Measurements from ENCODE around the gene MAST2. TPM values are rescaled to one million over a fixed set of nuclear protein-coding genes. Genes with fewer than 3 reads are reported as not detected.

MAST2 gene
- total and polyA plus RNA-seq, 9 of the 15 experiments (the other 6 are each of a cell fraction or from before 2014, with no cell fraction given): 0.73 to 32.0 (median 17.8) TPM

GRCh38 chr1:46080257-46080656 lies 276.8 kb downstream of the MAST2 start:
- H3K4me2 ChIP-seq (ENCODE audit: insufficient read depth, low read length): no peak overlapping the region

GRCh38 chr1:46081206-46081605 lies 277.8 kb downstream of the MAST2 start:
- ChIA-PET CTCF (ENCODE audit: low intra/inter-chr PET ratio) (no interaction called here), POLR2A (interaction anchor here (1.5 kb wide), 1 partner anchor 13 kb away, joined by 5 read pairs; no protein-coding TSS in a partner anchor)
- no peak for FAIRE-seq
- no TSS peak for BruUV-seq (replicated peaks)
- Histone ChIP-seq H3K27ac (ENCODE audit: extremely low read depth, low read depth, low read length) (no peak overlapping the region), H3K4me2 (ENCODE audit: insufficient read depth, low read length) (no peak overlapping the region), H3K4me1 (replicated peaks in 1 of 2; ENCODE audit: control insufficient read depth in 2 of 2, insufficient read depth in 2 of 2, low read length in 2 of 2) (no peaks in the 10 kb centered on the region), H3K36me3 (ENCODE audit: control insufficient read depth, insufficient read depth, low read length) (no peaks in the 10 kb centered on the region), H3K4me3 (no peak overlapping the region), H4K20me1 (replicated peaks; ENCODE audit: control insufficient read depth, insufficient read depth, low read length) (no peaks in the 10 kb centered on the region), H3K9me1 (ENCODE audit: control insufficient read depth, insufficient read depth, low read length) (no peaks in the 10 kb centered on the region), H2AFZ (ENCODE audit: low read depth, low read length) (no peak overlapping the region), H3K9ac (ENCODE audit: insufficient read depth in 1 of 2, low read depth in 2 of 2, low read length in 2 of 2) (no peak overlapping the region; a peak in 1 of 4 replicates), H3K9me3 (replicated peaks; ENCODE audit: control insufficient read depth, insufficient read depth, low read depth, low read length) (no peaks in the 10 kb centered on the region), H3K27me3 (ENCODE audit: control insufficient read depth in 2 of 2, insufficient read depth in 2 of 2, low read length in 2 of 2) (no peaks in the 10 kb centered on the region), H3K79me2 (ENCODE audit: control insufficient read depth, insufficient read depth, low read length) (no peaks in the 10 kb centered on the region)
- intact Hi-C loops (cut with micrococcal nuclease) (no loop called here), in situ Hi-C loops (cut with MboI) (no loop called here)
- no peak for DNase-seq (ENCODE audit: extremely low read depth in 1 of 4, low spot score in 3 of 4)
- 45% methylated on average over 7 of the region's 7 CpGs for WGBS (ENCODE audit: insufficient coverage, low coverage, missing lambda C conversion rate)
- ATAC-seq: no peak
- TF ChIP-seq NELFE (IDR thresholded peaks at IDR 0.05; ENCODE audit: insufficient read depth, insufficient read length) (no peak), ETV1 (tag; conservative IDR thresholded peaks at IDR 0.05; ENCODE audit: low read depth) (no peak), ETV5 (CRISPR knock-in tag; IDR thresholded peaks at IDR 0.05; ENCODE audit: low read depth) (no peak), PTRF (tag; IDR thresholded peaks at IDR 0.05) (no peak), MCM7 (IDR thresholded peaks at IDR 0.05) (no peak), ZNF23 (CRISPR knock-in tag; IDR thresholded peaks at IDR 0.05) (no peak), ZNF239 (CRISPR knock-in tag; IDR thresholded peaks at IDR 0.05) (no peak), THRB (CRISPR knock-in tag; conservative IDR thresholded peaks at IDR 0.05) (no peak), PHF21A (IDR thresholded peaks at IDR 0.05; ENCODE audit: borderline replicate concordance, low read depth) (no peak), NFATC3 (IDR thresholded peaks at IDR 0.05) (no peak), ARHGAP35 (IDR thresholded peaks at IDR 0.05; ENCODE audit: partially characterized antibody) (no peak)
- TF ChIP-seq, protein P1, sequence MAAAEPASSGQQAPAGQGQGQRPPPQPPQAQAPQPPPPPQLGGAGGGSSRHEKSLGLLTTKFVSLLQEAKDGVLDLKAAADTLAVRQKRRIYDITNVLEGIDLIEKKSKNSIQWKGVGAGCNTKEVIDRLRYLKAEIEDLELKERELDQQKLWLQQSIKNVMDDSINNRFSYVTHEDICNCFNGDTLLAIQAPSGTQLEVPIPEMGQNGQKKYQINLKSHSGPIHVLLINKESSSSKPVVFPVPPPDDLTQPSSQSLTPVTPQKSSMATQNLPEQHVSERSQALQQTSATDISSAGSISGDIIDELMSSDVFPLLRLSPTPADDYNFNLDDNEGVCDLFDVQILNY (CRISPR knock-in tag; IDR thresholded peaks at IDR 0.05): no peak

More at GRCh38 chr1:46080257-46080656, 276.8 kb downstream of the MAST2 start:
- 24% methylated on average over 3 of the region's 3 CpGs for WGBS (ENCODE audit: insufficient coverage, low coverage, missing lambda C conversion rate)
- Histone ChIP-seq H3K9ac (ENCODE audit: insufficient read depth in 1 of 2, low read depth in 2 of 2, low read length in 2 of 2) (no peak overlapping the region), H2AFZ (ENCODE audit: low read depth, low read length) (no peak overlapping the region), H3K79me2 (ENCODE audit: control insufficient read depth, insufficient read depth, low read length) (no peaks in the 10 kb centered on the region), H3K36me3 (ENCODE audit: control insufficient read depth, insufficient read depth, low read length) (no peaks in the 10 kb centered on the region), H3K4me1 (replicated peaks in 1 of 2; ENCODE audit: control insufficient read depth in 2 of 2, insufficient read depth in 2 of 2, low read length in 2 of 2) (no peaks in the 10 kb centered on the region), H3K27me3 (ENCODE audit: control insufficient read depth in 2 of 2, insufficient read depth in 2 of 2, low read length in 2 of 2) (no peaks in the 10 kb centered on the region), H3K4me3 (no peak overlapping the region), H3K9me3 (replicated peaks; ENCODE audit: control insufficient read depth, insufficient read depth, low read depth, low read length) (no peaks in the 10 kb centered on the region), H4K20me1 (replicated peaks; ENCODE audit: control insufficient read depth, insufficient read depth, low read length) (no peaks in the 10 kb centered on the region), H3K9me1 (ENCODE audit: control insufficient read depth, insufficient read depth, low read length) (no peaks in the 10 kb centered on the region), H3K27ac (ENCODE audit: extremely low read depth, low read depth, low read length) (no peak overlapping the region)
- intact Hi-C loops (cut with micrococcal nuclease): no loop called here
- POLR2A ChIA-PET: interaction anchor here (0.5 to 1.5 kb wide), 3 partner anchors 12 to 725 kb away, joined by 3 to 5 read pairs (median 3); no protein-coding TSS in a partner anchor
- in situ Hi-C loops (cut with MboI): no loop called here
- DNase-seq (ENCODE audit: extremely low read depth in 1 of 4, low spot score in 3 of 4) (no peak), ATAC-seq (no peak), FAIRE-seq (no peak)
- no TSS peak for BruUV-seq (replicated peaks)
- TF ChIP-seq RUNX1 (IDR thresholded peaks at IDR 0.05; ENCODE audit: low read depth): no peak
- TF ChIP-seq MTA2 (IDR thresholded peaks at IDR 0.05; ENCODE audit: low read depth): no peak
- no peak for TF ChIP-seq KLF13 (tag; IDR thresholded peaks at IDR 0.05; ENCODE audit: borderline replicate concordance, low read depth)
- TF ChIP-seq PHB2 (IDR thresholded peaks at IDR 0.05; ENCODE audit: low read depth): no peak
- no peak for TF ChIP-seq ZFP30 (CRISPR knock-in tag; IDR thresholded peaks at IDR 0.05; ENCODE audit: borderline replicate concordance)
- TF ChIP-seq E2F3 (CRISPR knock-in tag; IDR thresholded peaks at IDR 0.05): no peak
- CTCF ChIA-PET (ENCODE audit: low intra/inter-chr PET ratio): no interaction called here
